ENCODE measurements around the gene SMAD1.

The SMAD1 gene

GRCh38 chr4:145545031-145545430 lies 63.4 kb downstream of the SMAD1 start:
- H3K4me3 ChIP-seq (ENCODE audit: low read length), result no peak overlapping the region
- no peak overlapping the region for H3K27ac ChIP-seq (ENCODE audit: low read length)
- peaks cover 17% of the 10 kb centered on the region for H3K4me1 ChIP-seq (ENCODE audit: insufficient read depth, low read length)

GRCh38 chr4:145545538-145546174 lies 64.0 kb downstream of the SMAD1 start:
- Histone ChIP-seq H3K27ac (ENCODE audit: low read length) (no peak overlapping the region), H3K27me3 (ENCODE audit: insufficient read depth, low read length) (no peaks in the 10 kb centered on the region), H3K4me3 (ENCODE audit: low read length) (no peak overlapping the region), H3K9ac (ENCODE audit: low read depth, low read length) (no peak overlapping the region), H3K36me3 (ENCODE audit: insufficient read depth, low read depth, low read length) (peaks cover 26% of the 10 kb centered on the region), H3K4me1 (ENCODE audit: insufficient read depth, low read length) (peaks cover 17% of the 10 kb centered on the region), H3K9me3 (ENCODE audit: insufficient read depth, low read depth, low read length) (no peaks in the 10 kb centered on the region)

More at GRCh38 chr4:145545031-145545430, 63.4 kb downstream of the SMAD1 start:
- Histone ChIP-seq H3K9me3 (ENCODE audit: insufficient read depth, low read depth, low read length) (no peaks in the 10 kb centered on the region), H3K27me3 (ENCODE audit: insufficient read depth, low read length) (no peaks in the 10 kb centered on the region), H3K36me3 (ENCODE audit: insufficient read depth, low read depth, low read length) (peaks cover 30% of the 10 kb centered on the region), H3K9ac (ENCODE audit: low read depth, low read length) (no peak overlapping the region)

- Histone ChIP-seq H3K9ac (ENCODE audit: low read depth, low read length) (no peak overlapping the region), H3K27ac (ENCODE audit: low read length) (no peak overlapping the region), H3K27me3 (ENCODE audit: insufficient read depth, low read length) (no peaks in the 10 kb centered on the region), H3K36me3 (ENCODE audit: insufficient read depth, low read depth, low read length) (peaks cover 26% of the 10 kb centered on the region), H3K9me3 (ENCODE audit: insufficient read depth, low read depth, low read length) (no peaks in the 10 kb centered on the region), H3K4me3 (ENCODE audit: low read length) (no peak overlapping the region), H3K4me1 (ENCODE audit: insufficient read depth, low read length) (peaks cover 16% of the 10 kb centered on the region)
These were observed 64.7 kb downstream of the SMAD1 start for GRCh38 chr4:145546175-145546915.

GRCh38 chr4:145551660-145552059 lies 70.0 kb downstream of the SMAD1 start:
- no peak overlapping the region for H3K27ac ChIP-seq (ENCODE audit: low read length)
- H3K36me3 ChIP-seq (ENCODE audit: insufficient read depth, low read depth, low read length), result peaks cover 34% of the 10 kb centered on the region
- H3K4me1 ChIP-seq (ENCODE audit: insufficient read depth, low read length), result peaks cover 2% of the 10 kb centered on the region; the same call in 1 of the 2 replicates

GRCh38 chr4:145552181-145552822 lies 70.6 kb downstream of the SMAD1 start:
- Histone ChIP-seq H3K27me3 (ENCODE audit: insufficient read depth, low read length) (no peaks in the 10 kb centered on the region), H3K36me3 (ENCODE audit: insufficient read depth, low read depth, low read length) (peaks cover 28% of the 10 kb centered on the region; the same call in 1 of the 2 replicates), H3K4me3 (ENCODE audit: low read length) (no peak overlapping the region), H3K9ac (ENCODE audit: low read depth, low read length) (no peak overlapping the region), H3K4me1 (ENCODE audit: insufficient read depth, low read length) (no peaks in the 10 kb centered on the region), H3K9me3 (ENCODE audit: insufficient read depth, low read depth, low read length) (peaks cover 10% of the 10 kb centered on the region), H3K27ac (ENCODE audit: low read length) (no peak overlapping the region)

More at GRCh38 chr4:145551660-145552059, 70.0 kb downstream of the SMAD1 start:
- Histone ChIP-seq H3K4me3 (ENCODE audit: low read length) (no peak overlapping the region), H3K9ac (ENCODE audit: low read depth, low read length) (no peak overlapping the region), H3K27me3 (ENCODE audit: insufficient read depth, low read length) (no peaks in the 10 kb centered on the region), H3K9me3 (ENCODE audit: insufficient read depth, low read depth, low read length) (peaks cover 10% of the 10 kb centered on the region)

GRCh38 chr4:145553375-145553774 lies 71.7 kb downstream of the SMAD1 start:
- Histone ChIP-seq H3K9me3 (ENCODE audit: insufficient read depth, low read depth, low read length) (peaks cover 10% of the 10 kb centered on the region), H3K4me3 (ENCODE audit: low read length) (no peak overlapping the region), H3K27me3 (ENCODE audit: insufficient read depth, low read length) (no peaks in the 10 kb centered on the region), H3K4me1 (ENCODE audit: insufficient read depth, low read length) (no peaks in the 10 kb centered on the region), H3K36me3 (ENCODE audit: insufficient read depth, low read depth, low read length) (peaks cover 33% of the 10 kb centered on the region), H3K9ac (ENCODE audit: low read depth, low read length) (no peak overlapping the region), H3K27ac (ENCODE audit: low read length) (no peak overlapping the region)

- H3K36me3 ChIP-seq (ENCODE audit: insufficient read depth, low read depth, low read length), result peaks cover 32% of the 10 kb centered on the region
- peaks cover 10% of the 10 kb centered on the region for H3K9me3 ChIP-seq (ENCODE audit: insufficient read depth, low read depth, low read length)
- H3K4me1 ChIP-seq (ENCODE audit: insufficient read depth, low read length), result no peaks in the 10 kb centered on the region
- no peak overlapping the region for H3K27ac ChIP-seq (ENCODE audit: low read length)
- no peak overlapping the region for H3K4me3 ChIP-seq (ENCODE audit: low read length)
- H3K9ac ChIP-seq (ENCODE audit: low read depth, low read length), result no peak overlapping the region
- H3K27me3 ChIP-seq (ENCODE audit: insufficient read depth, low read length), result no peaks in the 10 kb centered on the region
These were observed 73.0 kb downstream of the SMAD1 start for GRCh38 chr4:145554691-145555090.

- Histone ChIP-seq H3K9me3 (ENCODE audit: insufficient read depth, low read depth, low read length) (peaks cover 6% of the 10 kb centered on the region; the same call in 1 of the 2 replicates), H3K27me3 (ENCODE audit: insufficient read depth, low read length) (no peaks in the 10 kb centered on the region), H3K4me1 (ENCODE audit: insufficient read depth, low read length) (no peaks in the 10 kb centered on the region), H3K4me3 (ENCODE audit: low read length) (no peak overlapping the region), H3K27ac (ENCODE audit: low read length) (no peak overlapping the region), H3K36me3 (ENCODE audit: insufficient read depth, low read depth, low read length) (peaks cover 29% of the 10 kb centered on the region), H3K9ac (ENCODE audit: low read depth, low read length) (no peak overlapping the region)
These were observed 76.1 kb downstream of the SMAD1 start for GRCh38 chr4:145557720-145558119.

- Histone ChIP-seq H3K9ac (ENCODE audit: low read depth, low read length) (no peak overlapping the region), H3K4me3 (ENCODE audit: low read length) (no peak overlapping the region), H3K27me3 (ENCODE audit: insufficient read depth, low read length) (no peaks in the 10 kb centered on the region), H3K27ac (ENCODE audit: low read length) (no peak overlapping the region), H3K9me3 (ENCODE audit: insufficient read depth, low read depth, low read length) (peaks cover 7% of the 10 kb centered on the region; the same call in 1 of the 2 replicates), H3K36me3 (ENCODE audit: insufficient read depth, low read depth, low read length) (peaks cover 11% of the 10 kb centered on the region), H3K4me1 (ENCODE audit: insufficient read depth, low read length) (no peaks in the 10 kb centered on the region)
These were observed 81.8 kb downstream of the SMAD1 start for GRCh38 chr4:145563293-145563985.

- H3K36me3 ChIP-seq (ENCODE audit: insufficient read depth, low read depth, low read length), result peaks cover 3% of the 10 kb centered on the region
- H3K27me3 ChIP-seq (ENCODE audit: insufficient read depth, low read length), result no peaks in the 10 kb centered on the region
- no peak overlapping the region for H3K9ac ChIP-seq (ENCODE audit: low read depth, low read length)
- no peak overlapping the region for H3K27ac ChIP-seq (ENCODE audit: low read length)
- no peak overlapping the region for H3K4me3 ChIP-seq (ENCODE audit: low read length)
- H3K9me3 ChIP-seq (ENCODE audit: insufficient read depth, low read depth, low read length), result peaks cover 7% of the 10 kb centered on the region; the same call in 1 of the 2 replicates
- H3K4me1 ChIP-seq (ENCODE audit: insufficient read depth, low read length), result no peaks in the 10 kb centered on the region
These were observed 82.9 kb downstream of the SMAD1 start for GRCh38 chr4:145564540-145564939.

GRCh38 chr4:145565328-145565727 lies 83.7 kb downstream of the SMAD1 start:
- no peak overlapping the region for H3K4me3 ChIP-seq (ENCODE audit: low read length)
- no peaks in the 10 kb centered on the region for H3K4me1 ChIP-seq (ENCODE audit: insufficient read depth, low read length)
- no peaks in the 10 kb centered on the region for H3K27me3 ChIP-seq (ENCODE audit: insufficient read depth, low read length)
- no peak overlapping the region for H3K27ac ChIP-seq (ENCODE audit: low read length)
- H3K9ac ChIP-seq (ENCODE audit: low read depth, low read length), result no peak overlapping the region
- H3K36me3 ChIP-seq (ENCODE audit: insufficient read depth, low read depth, low read length), result no peaks in the 10 kb centered on the region
- peaks cover 7% of the 10 kb centered on the region; the same call in 1 of the 2 replicates for H3K9me3 ChIP-seq (ENCODE audit: insufficient read depth, low read depth, low read length)

Measured in iPS-20b (cell line).